ENCODE measurements around the gene STAT4.

DNA sequence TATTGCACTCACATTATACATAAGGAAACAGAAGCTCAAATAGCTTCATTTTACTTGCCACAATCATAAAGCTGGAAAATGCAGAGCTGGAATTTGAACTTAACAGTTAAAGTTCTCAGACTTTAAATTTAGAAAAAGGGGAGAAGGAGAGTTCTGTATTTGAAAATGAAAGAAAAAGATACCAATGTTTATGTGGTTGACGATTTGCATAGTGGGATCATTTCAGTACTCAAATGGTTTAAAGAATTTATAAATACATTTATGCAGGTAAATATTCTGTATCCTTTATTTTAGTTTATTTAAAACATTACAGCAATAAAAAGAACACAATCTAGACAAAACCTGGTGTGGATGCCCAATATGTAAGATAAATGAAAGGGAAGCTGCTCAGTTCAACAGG is 25.5 kb upstream of the STAT4 start:
- TF ChIP-seq EZH2phosphoT487 (IDR thresholded peaks at IDR 0.05; ENCODE audit: low read length) (no peak), CTCF (IDR thresholded peaks at IDR 0.05; ENCODE audit: low read length) (no peak)

Measured in MM.1S (cell line).